Stomach (tissue), 9 donors: ENCODE results near the gene STK39. TPM values are rescaled to one million over a fixed set of nuclear protein-coding genes. Genes with fewer than 3 reads are reported as not detected.

Experiments
- DNase-seq, 2 donors: peaks; one replicate each; pipeline versions ENCODE4 v3.0.0 to v3.0.0-alpha.2; 2013 to 2019
- H3K27ac ChIP-seq, 5 donors: fragments of 200-600 bp in 4 of 5; sonication (generic) in 4 of 5; one replicate each; pipeline ENCODE4 v1.5.1; 2013 to 2019; ENCODE audit warnings: mild to moderate bottlenecking in 1 of 5, moderate library complexity in 1 of 5
- H3K27me3 ChIP-seq, 3 donors: fragments of 200-600 bp; sonication (generic); one replicate each; pipeline ENCODE4 v1.5.1; 2017 to 2019; ENCODE audit warnings: mixed run types in 1 of 3
- H3K36me3 ChIP-seq, 4 donors: fragments of 200-600 bp; sonication (generic); 1 replicate in 3 of 4; 2 replicates in 1 of 4; pipeline ENCODE4 v1.5.1; 2016 to 2019
- H3K4me1 ChIP-seq, 4 donors: fragments of 200-600 bp; sonication (generic); one replicate each; pipeline ENCODE4 v1.5.1; 2016 to 2019
- H3K4me3 ChIP-seq, 4 donors: fragments of 200-600 bp; sonication (generic) in 3 of 4; one replicate each; pipeline ENCODE4 v1.5.1; 2016 to 2019; ENCODE audit warnings: mild to moderate bottlenecking in 1 of 4
- H3K9me3 ChIP-seq, 4 donors: fragments of 200-600 bp; sonication (generic); one replicate each; pipeline ENCODE4 v1.5.1; 2016 to 2019
- CTCF ChIP-seq, 7 experiments: fragments of 450-650 bp in 4 of 7; fragments of 200-600 bp in 3 of 7; sonication (generic) in 3 of 7; IDR thresholded peaks; one replicate each; pipeline ENCODE4 v1.5.1; 2016 to 2019; ENCODE audit warnings: antibody characterized with exemption in 7 of 7, control low read depth in 2 of 7, mild to moderate bottlenecking in 1 of 7
- EP300 ChIP-seq: sonication (generic); formaldehyde crosslinking; IDR thresholded peaks from one replicate; pipeline ENCODE4 v1.6.1; 2017; ENCODE audit warnings: antibody characterized with exemption
- POLR2A ChIP-seq, 4 donors: fragments of 450-650 bp; IDR thresholded peaks; one replicate each; pipeline ENCODE4 v1.6.1; 2016; ENCODE audit warnings: antibody characterized with exemption in 4 of 4, control low read depth in 2 of 4, mild to moderate bottlenecking in 1 of 4, moderate library complexity in 1 of 4
- POLR2AphosphoS5 ChIP-seq, 3 donors: sonication (generic); formaldehyde crosslinking; IDR thresholded peaks; one replicate each; pipeline ENCODE4 v1.6.1; 2016; ENCODE audit warnings: antibody characterized with exemption in 3 of 3
- WGBS, 5 donors: extraction: QIAGEN DNeasy Blood & Tissue Kit in 3 of 5; methylation state at CpG; one replicate each; pipeline versions ENCODE4 v1.1.5 to v1.1.7; 2013 to 2018; 5-methylcytosine and 5-hydroxymethylcytosine counted together
- intact Hi-C: fragments of 100-400 bp; cut with DNase I; formaldehyde crosslinking; loops from one replicate; pipeline ENCODE4 v1.15.1; 2023; ENCODE audit warnings: low total_unique reads
- polyA plus RNA-seq, 3 donors: library from polyadenylated mRNA; stranded (reverse); fragments of 200-250 nt; gene quantifications; one replicate each; pipeline ENCODE4 v1.2.3, GENCODE V29; 2013
- total RNA-seq, 5 donors: library from RNA; depleted of rRNA; stranded (reverse); fragments of >200 nt; gene quantifications; one replicate each; pipeline versions ENCODE4 v1.1.0 to v1.2.3, GENCODE V29; 2014 to 2016
- donor health status: healthy with polysubstance abuse.
- donor health status: Bipolar disorder and iron deficiency.
- donor health status: healthy.

STK39 gene
- total and polyA plus RNA-seq, 8 donors: 18.3 to 60.7 (median 33.3) TPM

GRCh38 chr2:167988296-167988695 is 259.1 kb downstream of the STK39 start:
- WGBS, 5 donors: 93 to 99% (median 97%) methylated on average over 2 of the region's 2 CpGs
- Histone ChIP-seq H3K27ac (no peak overlapping the region), H3K27me3 (no peaks in the 10 kb centered on the region), H3K4me3 (no peak overlapping the region), H3K36me3 (peaks cover 3 to 11% (median 3%) of the 10 kb centered on the region in 4 donors), H3K4me1 (peaks cover 0 to 5% (median 0%) of the 10 kb centered on the region in 4 donors), H3K9me3 (no peaks in the 10 kb centered on the region)
- TF ChIP-seq EP300 (no peak), CTCF (IDR thresholded peaks at IDR 0.05) (no peak), POLR2A (IDR thresholded peaks at IDR 0.05) (no peak), POLR2AphosphoS5 (IDR thresholded peaks at IDR 0.05) (no peak)
- DNase-seq: no peak
- intact Hi-C loops: no loop called here

- Histone ChIP-seq H3K4me3 (no peak overlapping the region), H3K27me3 (no peaks in the 10 kb centered on the region), H3K4me1 (peaks cover 0 to 5% (median 0%) of the 10 kb centered on the region in 4 donors), H3K27ac (no peak overlapping the region), H3K9me3 (no peaks in the 10 kb centered on the region), H3K36me3 (peaks cover 3 to 11% (median 3%) of the 10 kb centered on the region in 4 donors)
- TF ChIP-seq CTCF (IDR thresholded peaks at IDR 0.05) (no peak), EP300 (no peak), POLR2AphosphoS5 (IDR thresholded peaks at IDR 0.05) (no peak), POLR2A (IDR thresholded peaks at IDR 0.05) (no peak)
- intact Hi-C loops: no loop called here
- 94 to 97% (median 95%) methylated on average over 1 of the region's 1 CpG for WGBS, 5 donors
- DNase-seq: no peak
Measured at GRCh38 chr2:167987558-167987957, 259.8 kb downstream of the STK39 start.

- Histone ChIP-seq H3K9me3 (no peaks in the 10 kb centered on the region), H3K36me3 (peaks cover 3 to 11% (median 3%) of the 10 kb centered on the region in 4 donors), H3K27ac (no peak overlapping the region), H3K4me3 (no peak overlapping the region), H3K4me1 (peaks cover 0 to 5% (median 0%) of the 10 kb centered on the region in 4 donors), H3K27me3 (no peaks in the 10 kb centered on the region)
- WGBS, 5 donors: 84 to 97% (median 93%) methylated on average over 6 of the region's 6 CpGs
- intact Hi-C loops: no loop called here
- no peak for DNase-seq
- TF ChIP-seq POLR2AphosphoS5 (IDR thresholded peaks at IDR 0.05): no peak
- no peak for TF ChIP-seq EP300
Measured at GRCh38 chr2:167987026-167987425, 260.4 kb downstream of the STK39 start.

- Histone ChIP-seq H3K4me3 (no peak overlapping the region), H3K36me3 (peaks cover 3 to 11% (median 3%) of the 10 kb centered on the region in 4 donors), H3K4me1 (peaks cover 0 to 5% (median 0%) of the 10 kb centered on the region in 4 donors), H3K27me3 (no peaks in the 10 kb centered on the region), H3K27ac (no peak overlapping the region), H3K9me3 (no peaks in the 10 kb centered on the region)
- intact Hi-C loops: no loop called here
- TF ChIP-seq CTCF (IDR thresholded peaks at IDR 0.05): no peak
- no peak for TF ChIP-seq POLR2AphosphoS5 (IDR thresholded peaks at IDR 0.05)
- TF ChIP-seq EP300: no peak
- TF ChIP-seq POLR2A (IDR thresholded peaks at IDR 0.05): no peak
- no peak for DNase-seq
- 26 to 53% (median 47%) methylated on average over 2 of the region's 2 CpGs for WGBS, 5 donors
Measured at GRCh38 chr2:167986223-167986622, 261.2 kb downstream of the STK39 start.

- H3K36me3 ChIP-seq: peaks cover 3 to 11% (median 8%) of the 10 kb centered on the region in 4 donors
- no peaks in the 10 kb centered on the region for H3K9me3 ChIP-seq
- intact Hi-C loops: no loop called here
- no peaks in the 10 kb centered on the region for H3K27me3 ChIP-seq
- TF ChIP-seq CTCF (IDR thresholded peaks at IDR 0.05): no peak
- no peak for TF ChIP-seq POLR2A (IDR thresholded peaks at IDR 0.05)
- no peak overlapping the region for H3K4me3 ChIP-seq
- no peak overlapping the region for H3K27ac ChIP-seq
- WGBS, 5 donors: 71 to 79% (median 74%) methylated on average over 5 of the region's 5 CpGs
- H3K4me1 ChIP-seq: peaks cover 0 to 5% (median 0%) of the 10 kb centered on the region in 4 donors
- DNase-seq: no peak
Measured at GRCh38 chr2:167981945-167982344, 265.4 kb downstream of the STK39 start.
